Measurements from ENCODE around the gene CLEC2B.

CLEC2B gene

GRCh38 chr12:9813821-9814798 is 55.0 kb downstream of the CLEC2B start:
- DNase-seq (ENCODE audit: low read depth, low spot score), result peak; percentile 78
- peak overlapping the region; percentile 60 for H3K4me3 ChIP-seq (ENCODE audit: low read length)

GRCh38 chr12:9811621-9812020 is 57.5 kb downstream of the CLEC2B start:
- no peak overlapping the region for H3K4me3 ChIP-seq (ENCODE audit: low read length)
- DNase-seq (ENCODE audit: low read depth, low spot score), result no peak

- no peak overlapping the region for H3K4me3 ChIP-seq (ENCODE audit: low read length)
- peak; percentile 48 for DNase-seq (ENCODE audit: low read depth, low spot score)
Observed at GRCh38 chr12:9810671-9811070, 58.5 kb downstream of the CLEC2B start.

- H3K4me3 ChIP-seq (ENCODE audit: low read length), result no peak overlapping the region
- DNase-seq (ENCODE audit: low read depth, low spot score), result no peak
Observed at GRCh38 chr12:9809866-9810265, 59.3 kb downstream of the CLEC2B start.

GRCh38 chr12:9809338-9809737 is 59.8 kb downstream of the CLEC2B start:
- H3K4me3 ChIP-seq (ENCODE audit: low read length), result no peak overlapping the region
- DNase-seq (ENCODE audit: low read depth, low spot score), result no peak

GRCh38 chr12:9808504-9808903 is 60.6 kb downstream of the CLEC2B start:
- no peak for DNase-seq (ENCODE audit: low read depth, low spot score)
- no peak overlapping the region for H3K4me3 ChIP-seq (ENCODE audit: low read length)

- DNase-seq (ENCODE audit: low read depth, low spot score), result no peak
- H3K4me3 ChIP-seq (ENCODE audit: low read length), result no peak overlapping the region
Observed at GRCh38 chr12:9806714-9807113, 62.4 kb downstream of the CLEC2B start.

GRCh38 chr12:9805883-9806282 is 63.3 kb downstream of the CLEC2B start:
- no peak overlapping the region for H3K4me3 ChIP-seq (ENCODE audit: low read length)
- DNase-seq (ENCODE audit: low read depth, low spot score), result no peak
